HepG2 (cell line): ENCODE results near the gene STYXL2. TPM values are rescaled to one million over a fixed set of nuclear protein-coding genes. Genes with fewer than 3 reads are reported as not detected.

Source experiments
- ATAC-seq: fragments of 200-7000 bp; cut with Tn5 transposase; 3 replicates; pipeline ENCODE4 v1.9.1; 2020; ENCODE audit warnings: mild to moderate bottlenecking, moderate library complexity
- BruUV-seq: library from RNA; stranded (reverse); fragments of 400-500 nt; replicated peaks from 2 replicates; lab custom pipeline; 2021; lab: Mats Ljungman, UMichigan
- CTCF ChIA-PET: fragments of 300-600 bp; formaldehyde crosslinking; extraction: SDS; loops from one replicate; lab custom pipeline; 2021; ENCODE audit warnings: low total read pairs, inconsistent platforms, low intra/inter-chr PET ratio; lab: Yijun Ruan, JAX
- POLR2A ChIA-PET: fragments of 350-600 bp; sonication (Branson Sonifier 250); formaldehyde crosslinking; loops from one replicate; lab custom pipeline; 2020; ENCODE audit warnings: antibody characterized with exemption, inconsistent platforms; lab: Yijun Ruan, JAX
- DNase-seq: peaks from one replicate; pipeline ENCODE4 v3.0.0-alpha.2; 2015; ENCODE audit warnings: low spot score
- FAIRE-seq: peaks from 3 replicates; lab custom pipeline; 2011; peaks lifted over from hg19 to GRCh38; lab: Jason Lieb, UNC
- H2AFZ ChIP-seq: one replicate; pipeline ENCODE4 v1.6.1; 2011; ENCODE audit warnings: low read length, inconsistent platforms
- H3K27ac ChIP-seq: fragments of 300-600 bp; 3 replicates; pipeline ENCODE4 v1.8.0; 2011; ENCODE audit warnings: mixed run types, mild to moderate bottlenecking, mixed read lengths, low read length, inconsistent platforms; ENCODE audit not compliant: insufficient read depth; ENCODE audit errors: extremely low read length
- H3K27me3 ChIP-seq, 2 experiments: fragments of 200-600 bp in 1 of 2; 2 replicates in 1 of 2; 3 replicates in 1 of 2; pipeline versions ENCODE4 v1.6.0 to v1.8.0; 2011; ENCODE audit warnings: low read length in 2 of 2, mild to moderate bottlenecking in 2 of 2, moderate library complexity in 2 of 2, inconsistent platforms in 1 of 2; ENCODE audit not compliant: insufficient read depth in 2 of 2, control insufficient read depth in 1 of 2
- H3K36me3 ChIP-seq, 2 experiments: fragments of 200-600 bp in 1 of 2; replicated peaks in 1 of 2; 2 replicates in 1 of 2; 3 replicates in 1 of 2; pipeline versions ENCODE4 v1.5.1 to v1.8.0; 2011; ENCODE audit warnings: low read length in 2 of 2, inconsistent platforms in 1 of 2; ENCODE audit not compliant: insufficient read depth in 2 of 2, control insufficient read depth in 1 of 2
- H3K4me1 ChIP-seq: 2 replicates; pipeline ENCODE4 v1.5.1; 2012; ENCODE audit warnings: low read length, inconsistent platforms; ENCODE audit not compliant: insufficient read depth
- H3K4me2 ChIP-seq: 2 replicates; pipeline ENCODE4 v1.6.0; 2011; ENCODE audit warnings: low read depth, low read length, inconsistent platforms
- H3K4me3 ChIP-seq, 3 experiments: fragments of 200-600 bp in 1 of 3; sonication (generic), shearing (Covaris generic) in 1 of 3; replicated peaks in 1 of 3; 2 replicates each; pipeline ENCODE4 v1.5.1; 2011 to 2016; ENCODE audit warnings: low read length in 3 of 3, inconsistent platforms in 2 of 3, low read depth in 2 of 3, mild to moderate bottlenecking in 2 of 3, control low read depth in 1 of 3, mixed read lengths in 1 of 3; ENCODE audit not compliant: insufficient read depth in 1 of 3
- H3K79me2 ChIP-seq: one replicate; pipeline ENCODE4 v1.6.1; 2011; ENCODE audit warnings: low read length, inconsistent platforms; ENCODE audit not compliant: insufficient read depth
- H3K9ac ChIP-seq: 2 replicates; pipeline ENCODE4 v1.6.0; 2011; ENCODE audit warnings: mild to moderate bottlenecking, low read depth, low read length, inconsistent platforms; ENCODE audit not compliant: insufficient read depth
- H3K9me3 ChIP-seq: 2 replicates; pipeline ENCODE4 v1.5.1; 2012; ENCODE audit warnings: mild to moderate bottlenecking, low read length
- H4K20me1 ChIP-seq: 2 replicates; pipeline ENCODE4 v1.6.0; 2011; ENCODE audit warnings: inconsistent platforms, mild to moderate bottlenecking, low read length, moderate library complexity; ENCODE audit not compliant: insufficient read depth
- CHD2 ChIP-seq: IDR thresholded peaks from 2 replicates; pipeline ENCODE4 v1.6.1; 2011; ENCODE audit warnings: low read depth, low read length, improper control_type of control experiment
- CREM ChIP-seq, 2 experiments: sonication (generic) in 1 of 2; formaldehyde crosslinking in 1 of 2; IDR thresholded peaks; 2 replicates each; pipeline versions ENCODE4 v1.4.0 to v1.6.1; 2016 to 2020; ENCODE audit warnings: antibody characterized with exemption in 1 of 2, mild to moderate bottlenecking in 1 of 2, missing genetic modification reagents in 1 of 2
- FOXC1 ChIP-seq: sonication (generic); formaldehyde crosslinking; IDR thresholded peaks from 2 replicates; pipeline ENCODE4 v1.8.0; 2022; ENCODE audit warnings: mild to moderate bottlenecking, missing genetic modification reagents, borderline replicate concordance
- KAT2B ChIP-seq: fragments of 150-350 bp; IDR thresholded peaks from 2 replicates; pipeline ENCODE4 v1.6.1; 2014; ENCODE audit warnings: low read depth, low read length, borderline replicate concordance
- KAT8 ChIP-seq: IDR thresholded peaks from 2 replicates; pipeline ENCODE4 v1.6.1; 2016; ENCODE audit warnings: missing genetic modification reagents, missing compliant biosample characterization
- KLF9 ChIP-seq: IDR thresholded peaks from 2 replicates; pipeline ENCODE4 v1.6.1; 2016; ENCODE audit warnings: low read depth
- MAFF ChIP-seq: IDR thresholded peaks from 2 replicates; pipeline ENCODE4 v1.6.1; 2011; ENCODE audit warnings: low read depth, low read length, improper control_type of control experiment
- MAFK ChIP-seq, 2 experiments: IDR thresholded peaks in 1 of 2; conservative IDR thresholded peaks in 1 of 2; 2 replicates each; pipeline ENCODE4 v1.6.1; 2011; ENCODE audit warnings: improper control_type of control experiment in 2 of 2, low read length in 2 of 2
- NFE2L2 ChIP-seq: fragments of 150-350 bp; IDR thresholded peaks from 2 replicates; pipeline ENCODE4 v1.6.1; 2014; ENCODE audit warnings: low read length
- POLR2G ChIP-seq: fragments of 200-400 bp; formaldehyde crosslinking; IDR thresholded peaks from 2 replicates; pipeline ENCODE4 v1.6.1; 2018; ENCODE audit warnings: mild to moderate bottlenecking, low read depth, low read length, moderate library complexity
- SKIL ChIP-seq: sonication (generic); formaldehyde crosslinking; IDR thresholded peaks from 2 replicates; pipeline ENCODE4 v1.8.0; 2022; ENCODE audit warnings: missing genetic modification reagents, mild to moderate bottlenecking, moderate library complexity, borderline replicate concordance
- TOE1 ChIP-seq: sonication (generic); formaldehyde crosslinking; IDR thresholded peaks from 2 replicates; pipeline ENCODE4 v1.4.0; 2020; ENCODE audit warnings: mild to moderate bottlenecking, missing genetic modification reagents
- YY1 ChIP-seq: IDR thresholded peaks from 2 replicates; pipeline ENCODE4 v1.6.1; 2011; ENCODE audit warnings: low read length, low read depth, moderate library complexity, mild to moderate bottlenecking; ENCODE audit not compliant: insufficient read depth, insufficient replicate concordance
- ZNF362 ChIP-seq: sonication (generic); formaldehyde crosslinking; IDR thresholded peaks from 2 replicates; pipeline ENCODE4 v1.4.0; 2020; ENCODE audit warnings: missing genetic modification reagents, mild to moderate bottlenecking, borderline replicate concordance
- ZNF441 ChIP-seq: sonication (generic); formaldehyde crosslinking; IDR thresholded peaks from 2 replicates; pipeline ENCODE4 v1.7.0; 2021; ENCODE audit warnings: missing genetic modification reagents, borderline replicate concordance
- ZNF609 ChIP-seq: sonication (generic); formaldehyde crosslinking; IDR thresholded peaks from 2 replicates; pipeline ENCODE4 v1.4.0; 2020; ENCODE audit warnings: mild to moderate bottlenecking, missing genetic modification reagents, borderline replicate concordance
- ZNF790 ChIP-seq: sonication (generic); formaldehyde crosslinking; IDR thresholded peaks from 2 replicates; pipeline ENCODE4 v1.8.0; 2022; ENCODE audit warnings: missing genetic modification reagents, mild to moderate bottlenecking, borderline replicate concordance
- WGBS: methylation state at CpG from one replicate; pipeline ENCODE4 v1.1.6; 2017; ENCODE audit warnings: low lambda C conversion rate; 5-methylcytosine and 5-hydroxymethylcytosine counted together
- in situ Hi-C: cut with HindIII; loops from 2 replicates; pipeline ENCODE4 v1.10.0; 2017; ENCODE audit warnings: low pct_unique_long_range_greater_than_20kb; ENCODE audit not compliant: extremely low pct_ligation_motif_present
- intact Hi-C: fragments of 100-400 bp; cut with micrococcal nuclease; formaldehyde crosslinking; loops from one replicate; pipeline ENCODE4 v1.10.0; 2022; ENCODE audit not compliant: unreplicated experiment
- polyA plus RNA-seq, 8 experiments: library from polyadenylated mRNA; depleted of rRNA in 3 of 8; stranded (reverse) in 7 of 8; unstranded in 1 of 8; fragments of >200 nt; fragmentation: Illumina TruSeq in 4 of 8; extraction: Trizol in 4 of 8; gene quantifications; 2 replicates each; pipeline versions ENCODE4 v1.2.1 to v1.2.3, GENCODE V29; 2011 to 2016; ENCODE audit warnings: low read depth in 4 of 8, missing spikeins in 1 of 8, mixed read lengths in 1 of 8; ENCODE audit not compliant: insufficient read depth in 1 of 8
- total RNA-seq, 5 experiments: library from RNA; depleted of rRNA; stranded (reverse); fragments of >200 nt; fragmentation: Illumina TruSeq; extraction: Trizol; gene quantifications; 2 replicates each; pipeline ENCODE4 v1.2.3, GENCODE V29; 2016; ENCODE audit warnings: low read depth in 1 of 5

STYXL2 gene
- total and polyA plus RNA-seq, 2 of the 13 experiments (the other 11 are each of a cell fraction or from before 2014, with no cell fraction given) = not detected

GRCh38 chr1:167118188-167118587, 24.3 kb downstream of the STYXL2 start:
- Histone ChIP-seq H3K27ac (no peak overlapping the region), H3K4me1 (no peaks in the 10 kb centered on the region), H4K20me1 (no peaks in the 10 kb centered on the region), H3K9me3 (no peaks in the 10 kb centered on the region), H3K79me2 (no peaks in the 10 kb centered on the region), H3K9ac (no peak overlapping the region), H2AFZ (no peak overlapping the region), H3K4me3 (no peak overlapping the region), H3K4me2 (no peak overlapping the region), H3K36me3 (no peaks in the 10 kb centered on the region), H3K27me3 (peaks cover 0 to 28% of the 10 kb centered on the region in 2 experiments; a peak in 3 of 5 replicates)
- BruUV-seq = no TSS peak
- FAIRE-seq = no peak
- no peak for ATAC-seq
- DNase-seq = no peak
- in situ Hi-C loops (no loop called here), intact Hi-C loops (no loop called here)
- ChIA-PET CTCF (no interaction called here), POLR2A (no interaction called here)
- WGBS = 2% methylated on average over 5 of the region's 5 CpGs
- TF ChIP-seq ZNF362 (no peak), CREM (IDR thresholded peaks at IDR 0.05) (no peak), CREM (CRISPR knock-in tag; IDR thresholded peaks at IDR 0.05) (no peak), ZNF441 (CRISPR knock-in tag) (no peak), SKIL (CRISPR knock-in tag) (no peak), KAT2B (no peak), MAFK (conservative IDR thresholded peaks at IDR 0.05 in 1 of 2, IDR thresholded peaks at IDR 0.05 in 1 of 2; ENCODE audit: low read length in 2 of 2) (peak; percentile 98 to 100), ZNF609 (no peak), FOXC1 (no peak), KLF9 (CRISPR knock-in tag) (no peak), YY1 (no peak), MAFF (peak; percentile 99), NFE2L2 (0 out of 2 replicates have a peak, but pooled peaks have one; percentile 38), CHD2 (no peak), KAT8 (CRISPR knock-in tag) (no peak), POLR2G (no peak), ZNF790 (CRISPR knock-in tag) (no peak), TOE1 (CRISPR knock-in tag) (no peak)
